GM18861 (cell line): Measurements from ENCODE around the gene HEXD.
"Not testable (repeated sequence)": the region's sequence is repeated elsewhere in the genome, so short reads cannot be mapped to it uniquely, and the experiment has no call there.

Source experiments
- ATAC-seq: cut with Tn5 transposase; IDR thresholded peaks from one replicate; pipeline ENCODE4 v1.9.1; 2021; ENCODE audit not compliant: unreplicated experiment

The HEXD gene

GRCh38 chr17:82382220-82382932 lies 35.8 kb upstream of the HEXD start:
- not testable (repeated sequence) for ATAC-seq

GRCh38 chr17:82382933-82383255 lies 35.3 kb upstream of the HEXD start:
- ATAC-seq: no peak

DNA sequence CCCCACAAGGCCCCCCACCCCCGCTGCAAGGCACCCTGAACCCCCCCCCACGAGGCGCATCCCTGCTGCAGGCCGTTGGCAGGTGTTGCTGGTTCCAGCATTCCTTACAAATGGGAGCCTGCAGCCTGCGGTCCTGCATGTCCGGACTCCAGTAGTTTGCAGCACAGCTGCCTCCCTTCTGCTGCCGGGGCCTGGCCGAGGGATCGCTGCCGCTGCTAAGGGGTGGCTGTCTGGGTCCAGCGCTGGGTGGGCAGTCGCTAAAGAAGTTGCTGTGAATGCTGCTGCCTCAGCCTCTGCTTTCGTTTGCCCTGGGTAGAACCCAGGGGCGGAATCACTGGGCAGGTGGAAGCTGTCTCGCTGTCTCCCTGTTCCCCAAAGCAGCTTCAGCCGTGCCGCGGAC lies 34.7 kb upstream of the HEXD start:
- no peak for ATAC-seq

DNA sequence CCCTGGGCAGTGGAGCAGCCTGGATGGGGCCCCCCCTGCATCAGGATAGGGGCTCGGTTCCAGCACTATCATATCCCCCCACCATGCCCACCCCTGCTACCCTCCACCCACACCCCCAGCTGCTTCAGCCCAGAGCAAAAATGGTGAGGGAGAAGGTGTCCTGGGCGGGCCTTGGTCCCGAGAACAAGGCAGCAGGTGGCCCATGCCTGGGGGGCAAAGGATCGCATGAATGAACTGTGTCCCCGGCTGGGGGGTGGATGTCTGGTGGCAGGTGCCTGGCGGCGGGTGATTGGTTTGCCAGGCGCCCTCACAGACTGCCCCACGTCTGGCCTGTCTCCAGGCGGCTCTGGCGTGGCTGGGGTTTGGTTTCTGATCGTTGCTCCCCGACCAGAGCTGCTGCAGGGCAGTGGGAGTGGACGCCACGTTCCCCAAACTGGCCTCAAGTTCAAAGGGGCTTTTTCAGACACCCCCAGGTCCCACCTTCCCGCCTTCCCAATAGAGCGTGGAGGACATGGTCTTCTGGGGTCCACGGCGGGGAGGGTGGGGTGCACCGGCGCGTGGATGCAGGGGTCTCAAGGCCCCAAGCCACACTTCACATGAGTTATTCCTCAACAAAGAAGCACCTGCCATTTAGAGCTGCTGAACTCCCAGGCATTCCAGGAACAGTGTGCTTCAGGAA lies 34.0 kb upstream of the HEXD start:
- no peak for ATAC-seq

DNA sequence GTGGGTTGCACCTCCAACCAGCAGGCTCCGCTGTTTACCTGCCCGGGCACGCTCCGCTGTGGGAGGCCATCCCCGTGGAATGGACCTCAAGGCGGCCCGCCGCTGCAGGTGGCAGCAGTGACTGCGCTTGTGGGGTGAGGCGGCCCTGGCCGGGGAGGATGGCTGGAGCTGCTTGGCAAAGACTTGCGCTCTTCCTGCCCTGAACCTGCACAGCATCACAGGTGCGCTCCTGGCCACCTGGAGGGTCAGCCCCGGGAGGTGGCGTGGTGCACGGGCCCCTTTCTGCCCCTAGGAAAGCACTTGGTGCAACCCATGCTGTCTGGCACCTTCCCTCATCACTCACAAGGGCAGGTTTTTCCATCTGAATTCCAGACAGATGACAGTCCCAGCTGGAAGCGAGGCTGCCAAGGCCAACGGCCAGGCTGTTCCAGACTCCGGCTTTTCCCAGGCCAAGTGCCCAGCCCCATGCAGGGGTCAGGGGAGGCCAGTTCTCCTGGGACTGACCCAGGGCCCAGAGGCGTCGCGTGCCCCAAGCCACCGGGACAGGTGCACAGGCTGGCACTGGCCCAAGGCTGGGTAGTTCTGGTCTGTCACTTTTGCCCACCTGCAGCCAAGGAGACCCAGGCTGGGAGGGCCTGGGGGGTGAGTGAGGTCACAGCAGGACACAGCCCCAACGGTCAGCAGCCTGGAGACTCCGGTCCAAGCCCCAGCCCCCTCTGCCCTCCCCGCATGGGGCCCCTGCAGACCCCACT lies 33.2 kb upstream of the HEXD start:
- no peak for ATAC-seq

DNA sequence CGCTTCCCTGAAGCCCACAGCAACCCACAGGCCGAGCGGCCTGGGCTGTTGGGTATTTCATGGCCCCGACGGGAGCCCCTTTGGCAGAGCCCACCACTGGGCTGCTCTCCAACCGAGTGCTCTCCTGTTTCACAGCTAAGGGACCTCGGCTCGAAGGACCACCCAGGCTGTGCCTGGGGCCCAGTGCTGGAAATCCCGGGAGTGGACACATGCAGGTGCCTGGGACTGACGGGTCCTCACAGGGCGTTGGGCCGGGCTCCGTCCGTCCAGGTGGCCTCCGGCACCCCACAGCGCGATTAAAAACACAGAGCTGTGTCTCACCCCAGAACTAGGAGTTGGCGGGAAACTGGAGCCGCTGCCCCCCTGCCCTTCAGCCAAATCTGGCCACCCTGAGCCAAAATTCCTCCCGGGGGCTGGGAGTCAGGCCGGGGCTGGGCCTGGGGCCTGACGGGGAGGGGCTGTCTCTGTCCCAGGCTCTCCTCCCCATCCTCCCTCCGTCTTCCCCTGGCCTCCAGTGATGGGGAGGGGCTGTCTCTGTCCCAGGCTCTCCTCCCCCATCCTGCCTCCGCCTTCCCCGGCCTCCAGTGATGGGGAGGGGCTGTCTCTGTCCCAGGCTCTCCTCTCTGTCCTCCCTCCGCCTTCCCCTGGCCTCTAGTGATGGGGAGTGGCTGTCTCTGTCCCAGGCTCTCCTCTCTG lies 32.4 kb upstream of the HEXD start:
- no peak for ATAC-seq

- no peak for ATAC-seq
These were observed 31.8 kb upstream of the HEXD start for GRCh38 chr17:82386255-82386831.

GRCh38 chr17:82386881-82387704 lies 31.1 kb upstream of the HEXD start:
- ATAC-seq: no peak

DNA sequence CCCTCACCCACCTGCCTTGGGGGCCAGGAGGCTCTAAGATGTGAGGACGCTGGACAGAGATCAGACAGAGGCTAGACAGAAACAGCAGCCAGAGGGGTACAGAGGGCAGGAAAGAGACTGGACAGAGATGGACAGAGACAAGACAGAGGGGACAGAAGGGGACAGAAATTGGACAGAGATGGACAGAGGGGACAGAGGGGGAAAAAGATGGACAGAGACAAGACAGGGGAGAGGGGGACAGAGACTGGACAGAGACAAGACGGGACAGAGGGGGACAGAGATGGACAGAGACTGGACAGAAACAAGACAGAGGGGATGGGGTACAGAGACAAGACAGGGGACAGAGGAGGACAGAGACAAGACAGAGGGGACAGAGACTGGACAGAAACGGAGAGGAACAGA lies 30.4 kb upstream of the HEXD start:
- ATAC-seq: no peak

DNA sequence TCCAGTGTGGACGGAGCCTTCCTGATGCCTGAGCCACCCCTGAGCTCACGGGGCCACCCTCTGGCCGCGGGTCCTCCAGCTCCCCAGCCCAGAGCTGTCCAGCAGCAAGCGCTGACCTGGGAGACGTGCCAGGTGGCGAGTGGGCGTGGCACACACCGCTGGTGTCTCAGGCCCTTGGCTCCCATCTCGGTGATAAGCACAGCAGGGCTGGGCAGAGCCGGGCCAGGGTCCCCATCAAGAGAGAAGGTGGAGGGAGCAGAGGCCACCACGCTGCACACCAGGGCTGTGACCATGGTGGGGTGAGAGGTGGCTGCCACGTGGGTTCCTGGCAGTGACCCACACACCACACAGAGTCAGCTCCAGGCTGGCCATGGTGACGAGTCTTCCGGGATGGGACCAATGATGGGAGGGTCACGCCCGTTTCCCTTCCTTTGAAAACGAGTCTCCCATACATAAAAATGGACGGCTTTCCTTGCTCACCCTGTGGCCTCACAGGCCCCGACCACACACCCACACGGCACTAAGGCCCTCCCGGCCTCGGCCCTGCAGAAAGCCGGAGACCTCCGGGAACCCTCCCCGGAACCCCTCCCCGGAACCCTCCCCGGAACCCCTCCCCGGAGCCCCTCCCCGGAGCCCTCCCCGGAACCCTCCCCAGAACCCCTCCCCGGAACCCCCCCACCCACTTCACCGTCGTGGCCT lies 29.8 kb upstream of the HEXD start:
- no peak for ATAC-seq

GRCh38 chr17:82388922-82389283 lies 29.2 kb upstream of the HEXD start:
- ATAC-seq: no peak

DNA sequence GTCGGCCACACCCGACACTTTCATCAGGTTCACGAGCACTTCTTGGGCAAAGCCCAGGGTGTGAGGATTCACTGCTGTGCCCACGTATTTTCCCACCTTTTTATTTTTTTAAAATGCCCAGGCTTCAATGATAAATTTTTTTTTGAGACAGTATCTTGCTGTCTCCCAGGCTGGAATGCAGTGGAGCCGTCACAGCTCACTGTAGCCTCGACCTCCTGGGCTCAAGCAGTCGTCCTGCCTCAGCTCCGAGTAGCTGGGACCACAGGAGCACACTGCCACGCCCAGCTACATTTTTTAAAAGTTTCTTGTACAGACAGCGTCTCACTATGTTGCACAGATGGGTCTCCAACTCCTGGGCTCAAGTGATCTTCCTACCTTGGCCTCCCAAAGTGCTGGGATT lies 28.8 kb upstream of the HEXD start:
- ATAC-seq: no peak

DNA sequence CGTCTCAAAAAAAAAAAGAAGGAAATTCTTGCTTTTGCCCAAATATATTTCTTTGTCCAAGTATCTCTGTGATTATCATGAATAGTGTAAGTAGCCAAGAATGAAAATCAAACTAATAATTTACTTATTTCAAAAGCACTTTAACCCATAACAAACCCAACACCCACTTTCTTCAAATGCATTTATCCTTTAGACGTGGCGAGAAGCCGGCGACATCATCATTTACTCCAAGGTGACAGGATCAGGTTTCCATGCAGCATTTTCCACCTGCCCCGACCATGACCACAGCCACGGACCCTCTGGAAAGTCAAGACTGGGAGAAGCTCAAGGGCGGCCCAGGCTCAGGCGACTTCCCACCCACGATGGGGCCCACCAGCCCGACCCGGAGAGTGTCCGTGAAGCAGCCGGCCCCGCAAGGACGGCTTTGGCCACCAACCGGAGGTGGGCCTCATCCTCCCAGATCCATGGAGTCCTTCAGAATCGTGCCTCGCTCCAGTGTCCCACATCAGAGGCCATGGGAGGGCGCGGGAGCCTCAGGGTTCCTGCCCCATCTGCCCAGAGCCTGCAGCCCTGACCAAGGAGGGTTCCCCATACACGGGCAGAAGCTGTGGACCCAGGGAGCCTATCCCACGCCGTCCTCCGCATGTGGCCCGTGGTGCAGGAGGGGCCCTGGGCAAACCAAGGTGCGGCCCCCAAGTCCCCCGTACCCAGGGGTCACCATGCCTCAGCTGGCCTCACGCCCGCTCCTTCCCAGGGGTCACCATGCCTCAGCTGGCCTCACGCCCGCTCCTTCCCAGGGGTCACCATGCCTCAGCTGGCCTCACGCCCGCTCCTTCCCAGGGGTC lies 27.9 kb upstream of the HEXD start:
- no peak for ATAC-seq

DNA sequence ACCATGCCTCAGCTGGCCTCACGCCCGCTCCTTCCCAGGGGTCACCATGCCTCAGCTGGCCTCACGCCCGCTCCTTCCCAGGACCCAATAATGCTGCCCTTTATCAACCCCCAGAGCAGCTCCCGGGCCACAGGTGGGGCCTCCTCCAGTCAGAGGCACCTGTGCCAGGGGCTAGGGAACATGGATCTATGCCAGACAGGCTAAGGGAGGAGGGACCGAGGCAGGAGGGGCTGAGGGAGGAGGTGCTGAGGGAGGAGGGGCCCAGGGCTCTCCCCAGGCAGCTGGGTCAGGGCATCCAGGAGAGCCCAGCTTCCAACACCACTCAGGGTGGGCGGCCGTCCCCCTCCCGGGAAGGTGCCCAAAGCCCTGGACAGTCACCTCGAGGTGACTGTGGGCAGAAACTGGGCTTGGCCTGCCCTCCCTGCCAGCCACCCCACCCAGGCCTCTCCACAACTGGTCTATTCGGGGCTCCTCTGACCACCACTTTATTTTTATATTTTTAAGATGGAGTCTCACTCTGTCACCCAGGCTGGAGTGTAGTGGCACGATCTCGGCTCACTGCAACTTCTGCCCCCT lies 27.2 kb upstream of the HEXD start:
- no peak for ATAC-seq

GRCh38 chr17:82391496-82392066 lies 26.6 kb upstream of the HEXD start:
- no peak for ATAC-seq

DNA sequence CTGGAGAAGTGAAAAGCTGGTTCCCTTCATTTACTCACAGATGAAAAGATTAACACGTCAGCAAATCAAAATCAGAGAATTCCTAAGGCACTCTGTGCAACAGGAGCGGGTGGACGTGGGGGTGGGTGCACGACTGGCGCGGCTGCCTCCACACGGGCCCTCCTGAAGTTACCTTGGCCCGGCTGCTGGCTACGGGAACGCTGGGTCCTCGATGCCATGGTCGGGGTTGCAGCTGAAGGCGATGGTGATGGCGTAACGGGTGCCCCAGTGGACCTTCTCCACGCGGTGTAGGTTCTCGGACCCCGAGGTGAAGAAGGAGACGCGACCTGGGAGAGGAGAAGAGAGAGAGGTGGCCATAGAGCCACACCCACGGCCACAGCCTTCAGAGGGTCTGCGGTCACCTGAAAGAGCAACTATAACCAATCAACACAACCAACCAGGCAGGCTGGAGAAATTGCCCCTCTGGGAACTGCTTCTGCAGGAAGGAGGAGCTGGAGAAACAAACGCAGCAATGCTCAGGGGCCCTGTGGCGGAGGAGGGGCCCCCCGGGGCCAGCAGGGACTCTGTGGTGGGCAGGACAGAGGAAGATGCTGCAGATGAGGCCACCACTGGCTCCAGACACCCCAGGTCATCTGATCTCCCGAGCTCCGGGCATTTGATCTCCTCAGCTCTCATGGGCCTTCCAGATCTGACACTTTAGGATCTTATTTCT lies 25.8 kb upstream of the HEXD start:
- no peak for ATAC-seq

- ATAC-seq: no peak
These were observed 25.2 kb upstream of the HEXD start for GRCh38 chr17:82392941-82393340.

DNA sequence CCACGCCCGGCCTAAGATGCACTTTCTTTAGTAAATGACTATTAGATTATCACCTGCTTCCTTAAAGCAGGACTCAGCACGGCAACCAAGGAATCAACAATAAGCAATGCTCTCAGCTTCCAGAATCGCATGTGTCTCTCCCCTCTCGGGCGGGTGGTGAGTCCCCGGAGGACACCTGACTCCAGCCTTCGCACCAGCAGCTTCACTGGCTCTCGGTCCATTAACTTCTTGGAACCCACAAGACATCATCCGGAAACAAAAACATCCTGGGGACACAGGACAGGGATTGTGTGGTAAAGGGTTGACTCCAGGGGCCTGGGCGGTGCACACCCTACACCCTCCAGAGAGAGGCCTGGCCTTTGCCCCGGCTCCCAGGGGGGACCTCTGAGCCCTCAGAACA lies 23.9 kb upstream of the HEXD start:
- no peak for ATAC-seq
